Activated CD4-positive, alpha-beta T cell treated with anti-CD3 and anti-CD28 coated beads, Interleukin-2, amount 50 U/mL, for 1 hour (primary cell): ENCODE data around the gene TMEM163.

Source experiments
- DNase-seq: peaks from one replicate; pipeline ENCODE4 v3.0.0-alpha.2; 2020

The TMEM163 gene

DNA sequence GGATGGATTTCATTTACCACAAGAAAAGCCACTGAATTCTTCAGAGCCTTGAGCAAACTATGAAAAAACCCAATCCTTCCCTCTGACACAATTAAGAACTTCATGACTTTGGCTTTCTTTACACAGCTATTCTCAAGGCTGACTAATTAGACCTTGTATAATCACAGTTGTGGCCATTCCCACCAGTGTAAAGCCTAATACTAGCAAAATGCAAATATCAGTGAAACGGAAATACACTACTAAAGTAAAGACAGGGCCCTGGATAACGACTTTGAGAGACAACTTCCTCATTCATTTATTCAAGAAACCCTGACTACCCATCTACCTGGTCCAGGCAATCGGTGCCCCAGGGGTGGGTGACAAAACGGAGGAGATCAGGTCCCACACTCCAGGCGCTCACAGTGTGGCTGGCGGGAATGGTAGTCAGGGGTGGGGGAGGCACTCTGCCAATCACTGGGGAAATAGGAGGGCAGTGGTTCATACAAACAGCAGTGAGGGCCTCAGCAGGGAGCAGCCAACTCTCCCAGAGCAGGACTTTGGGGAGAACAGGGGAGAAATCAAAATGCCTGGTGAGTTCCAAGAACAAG, 28.1 kb downstream of the TMEM163 start:
- no peak for DNase-seq

DNA sequence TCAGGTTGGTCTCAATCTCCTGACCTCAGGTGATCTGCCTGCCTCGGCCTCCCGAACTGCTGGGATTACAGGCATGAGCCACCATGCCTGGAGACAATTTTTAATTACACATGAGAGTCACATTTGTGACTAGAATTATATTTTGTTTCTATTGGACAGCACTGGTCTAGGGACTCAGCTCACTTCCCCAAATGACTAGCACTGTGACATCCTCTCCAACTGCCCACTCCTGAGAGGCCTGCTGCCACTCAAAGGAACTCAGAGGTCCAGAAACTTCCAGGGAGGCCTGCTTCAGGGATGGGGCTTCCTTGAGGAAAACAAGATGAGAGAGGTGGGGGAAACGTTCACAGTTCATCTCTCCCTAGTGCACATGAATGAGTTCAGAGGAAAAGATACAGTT, 29.5 kb downstream of the TMEM163 start:
- DNase-seq = no peak

DNA sequence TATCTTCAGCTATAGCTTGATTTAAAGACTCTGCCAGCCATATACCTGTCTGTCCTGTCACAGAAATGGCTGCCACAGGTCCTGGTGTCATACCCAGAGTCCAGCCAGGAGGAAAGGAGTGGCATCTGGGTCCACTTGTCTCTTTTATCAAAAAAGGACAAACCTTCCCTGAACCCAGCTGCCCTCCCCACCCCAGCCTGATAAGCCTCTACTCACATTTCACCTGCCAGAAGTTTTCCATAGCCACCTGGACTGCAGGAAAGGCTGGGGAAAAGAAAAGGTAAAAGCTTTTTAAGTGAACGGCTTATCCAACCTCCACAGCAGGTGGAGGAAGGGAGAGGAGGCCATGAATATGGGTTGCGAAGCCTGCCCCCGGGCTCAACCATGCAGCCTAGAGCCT, 32.8 kb downstream of the TMEM163 start:
- no peak for DNase-seq

DNA sequence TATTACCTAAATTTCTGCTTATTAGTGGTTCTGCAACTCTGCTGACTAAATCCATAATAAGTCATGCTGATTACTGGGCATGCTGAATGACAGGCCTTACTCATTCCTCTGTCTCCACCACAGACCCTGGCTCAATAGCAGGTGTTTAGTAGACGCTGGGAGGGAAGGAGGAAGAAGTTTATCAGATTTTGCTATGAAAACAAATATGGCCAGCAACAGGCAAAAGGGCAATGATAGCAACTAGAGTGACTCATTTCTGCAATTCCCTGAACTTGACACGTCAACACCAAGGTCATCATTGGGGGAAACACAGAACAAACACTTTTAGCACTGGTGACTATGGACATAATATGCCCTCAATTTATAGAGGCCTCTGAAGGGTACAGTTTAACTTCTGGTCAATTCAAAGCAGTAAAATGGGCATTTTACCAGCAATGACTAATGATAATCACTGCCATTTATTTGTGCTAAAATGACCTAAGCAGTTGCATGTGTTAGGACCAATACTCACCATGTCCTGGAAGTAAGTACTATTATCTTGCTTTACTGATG, 35.2 kb downstream of the TMEM163 start:
- no peak for DNase-seq

DNA sequence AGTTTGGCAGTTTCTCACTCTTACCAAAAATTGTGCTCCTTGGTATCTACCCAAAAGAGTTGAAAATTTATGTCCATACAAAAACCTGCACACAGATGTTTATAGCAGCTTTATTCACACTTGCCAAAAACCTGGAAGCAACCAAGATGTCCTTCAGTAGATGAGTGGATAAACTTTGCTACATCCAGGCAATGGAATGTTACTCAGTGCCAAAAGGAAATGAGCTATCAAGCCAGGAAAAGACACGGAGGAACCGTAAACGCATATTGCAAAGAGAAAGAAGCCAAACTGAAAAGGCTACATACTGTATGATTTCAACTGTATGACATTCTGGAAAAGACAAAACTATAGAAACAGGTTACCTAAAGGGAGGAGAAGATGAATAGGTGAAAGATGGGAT, 36.1 kb downstream of the TMEM163 start:
- no peak for DNase-seq

DNA sequence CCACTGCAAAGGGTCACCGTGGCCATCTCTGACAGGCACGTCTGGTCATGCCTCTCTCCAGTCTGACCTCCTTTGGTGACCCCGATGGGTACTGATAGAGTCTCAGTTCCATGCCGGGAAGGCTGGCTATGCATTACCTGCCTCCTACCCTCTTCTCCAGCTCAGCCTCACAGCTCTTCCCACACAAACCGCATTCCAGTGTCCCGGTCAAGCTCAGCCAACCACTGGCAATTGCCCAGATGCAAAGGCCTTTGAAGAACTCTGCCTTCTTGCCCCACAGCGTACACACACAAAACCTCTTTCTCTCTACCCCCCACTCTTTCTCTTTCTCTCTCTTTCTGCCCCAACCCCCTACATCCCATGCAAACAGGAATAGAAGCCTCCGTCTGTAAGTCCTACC, 37.6 kb downstream of the TMEM163 start:
- DNase-seq = no peak

GRCh38 chr2:134679745-134680144, 39.1 kb downstream of the TMEM163 start:
- DNase-seq = peak; percentile 28

DNA sequence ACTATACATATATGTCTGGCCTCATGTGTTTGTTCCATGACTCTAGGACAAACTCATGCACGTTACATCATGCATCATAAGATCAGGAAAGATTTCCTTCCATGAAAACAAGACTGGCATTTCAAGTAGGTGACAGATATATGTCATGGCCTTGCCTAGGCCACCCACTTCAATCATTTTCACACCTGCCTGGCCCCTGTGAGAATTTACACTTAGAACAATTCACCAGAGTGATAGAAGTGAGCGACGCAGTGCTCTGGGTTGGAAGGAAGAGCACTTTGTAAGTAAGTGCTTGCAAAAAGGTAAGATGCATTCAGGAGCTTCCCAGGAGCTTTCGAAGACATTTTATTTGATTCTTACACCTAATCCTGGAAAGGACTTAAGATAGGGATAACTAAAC, 39.5 kb downstream of the TMEM163 start:
- DNase-seq = no peak

GRCh38 chr2:134677856-134678756, 40.7 kb downstream of the TMEM163 start:
- DNase-seq = no peak

GRCh38 chr2:134676960-134677359, 41.8 kb downstream of the TMEM163 start:
- DNase-seq = no peak

DNA sequence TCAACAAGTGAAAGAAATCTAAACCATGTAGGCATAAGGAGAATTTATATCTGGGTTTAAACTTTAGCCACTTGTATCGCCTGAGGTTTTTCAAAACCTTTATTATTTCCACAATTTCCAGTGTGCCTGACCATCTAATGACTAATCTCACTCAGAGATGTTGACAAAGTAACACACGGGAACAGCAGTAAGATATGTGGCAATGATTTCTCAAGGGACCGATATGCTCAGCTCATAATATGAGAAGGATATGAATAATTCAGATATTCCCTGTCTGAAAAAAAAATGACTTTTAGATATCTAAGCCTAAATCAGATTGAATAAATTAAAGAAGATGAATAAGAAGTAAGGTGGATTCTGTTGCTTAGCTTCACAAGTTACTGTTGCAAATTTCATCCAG, 43.5 kb downstream of the TMEM163 start:
- no peak for DNase-seq

GRCh38 chr2:134674687-134675086, 44.1 kb downstream of the TMEM163 start:
- DNase-seq = no peak

- DNase-seq = no peak
These were observed 47.3 kb downstream of the TMEM163 start for GRCh38 chr2:134671513-134671912.

DNA sequence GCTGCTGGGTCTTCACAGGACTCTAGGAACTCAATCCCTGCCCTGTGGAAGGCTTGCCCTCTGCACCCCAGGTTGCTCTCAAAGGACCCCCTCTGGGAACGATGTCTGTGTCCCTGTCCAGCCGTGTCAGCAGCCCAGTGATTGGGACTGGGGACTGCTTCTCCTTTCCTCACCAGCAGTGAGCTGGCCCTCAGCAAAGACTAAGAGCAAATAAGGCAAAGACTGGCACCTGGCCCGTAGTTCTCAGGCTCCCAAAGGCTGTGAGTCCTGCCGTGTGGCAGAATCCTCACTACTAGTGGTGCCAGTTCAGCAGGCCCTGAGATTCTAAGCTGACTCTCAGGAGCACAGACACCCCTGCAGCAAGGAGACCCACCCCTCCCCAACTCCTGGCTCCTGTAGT, 47.8 kb downstream of the TMEM163 start:
- DNase-seq = no peak

DNA sequence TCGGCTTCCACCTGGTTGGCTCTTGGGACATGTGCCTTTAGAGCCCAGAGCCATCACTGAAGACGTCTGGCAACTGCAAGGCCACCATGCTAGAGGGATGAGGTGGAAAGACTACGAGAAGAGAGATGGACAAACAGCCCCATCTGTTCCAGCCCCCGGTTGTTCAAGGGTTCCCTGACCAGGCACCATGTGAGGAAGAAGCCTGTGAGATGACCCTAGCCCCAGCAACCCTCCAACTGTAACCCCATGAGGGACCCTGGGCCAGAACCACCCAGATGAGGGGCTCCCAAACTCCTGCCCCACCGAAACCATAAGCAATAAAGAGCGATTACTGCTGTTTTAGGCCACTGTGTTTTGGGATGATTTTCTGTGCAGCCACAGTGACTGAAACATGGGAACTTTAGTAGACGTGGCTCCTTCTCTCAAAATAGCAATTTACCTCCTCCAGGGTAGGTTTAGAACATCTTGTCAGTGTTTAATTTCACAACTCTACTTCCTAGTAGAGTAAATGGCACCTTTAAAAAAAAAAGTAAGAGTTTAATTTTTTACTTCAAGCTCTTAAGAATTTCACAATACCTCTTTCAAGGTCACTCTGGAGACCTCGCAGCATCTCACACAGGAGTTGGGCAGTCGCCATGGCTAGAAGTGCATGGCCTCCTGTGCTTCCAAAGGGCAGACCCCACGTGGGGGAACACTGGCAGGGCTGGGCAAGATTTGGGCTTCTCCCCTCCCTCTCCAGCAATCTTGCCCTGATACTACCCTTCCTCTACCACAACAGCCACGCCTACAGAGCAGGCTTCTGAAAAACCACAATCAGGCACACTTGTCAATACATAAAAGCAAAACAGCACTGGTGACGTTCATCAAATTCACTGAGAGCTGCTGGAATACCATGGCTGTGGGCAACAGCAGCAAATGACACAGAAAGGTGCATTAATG, 48.8 kb downstream of the TMEM163 start:
- DNase-seq = peak; percentile 60

- peak; percentile 76 for DNase-seq
These were observed 50.0 kb downstream of the TMEM163 start for GRCh38 chr2:134668821-134669220.

- no peak for DNase-seq
These were observed 51.3 kb downstream of the TMEM163 start for GRCh38 chr2:134667541-134667940.

GRCh38 chr2:134667081-134667480, 51.7 kb downstream of the TMEM163 start:
- no peak for DNase-seq

GRCh38 chr2:134665727-134666506, 52.9 kb downstream of the TMEM163 start:
- DNase-seq = no peak

GRCh38 chr2:134663451-134664450, 55.0 kb downstream of the TMEM163 start:
- no peak for DNase-seq

DNA sequence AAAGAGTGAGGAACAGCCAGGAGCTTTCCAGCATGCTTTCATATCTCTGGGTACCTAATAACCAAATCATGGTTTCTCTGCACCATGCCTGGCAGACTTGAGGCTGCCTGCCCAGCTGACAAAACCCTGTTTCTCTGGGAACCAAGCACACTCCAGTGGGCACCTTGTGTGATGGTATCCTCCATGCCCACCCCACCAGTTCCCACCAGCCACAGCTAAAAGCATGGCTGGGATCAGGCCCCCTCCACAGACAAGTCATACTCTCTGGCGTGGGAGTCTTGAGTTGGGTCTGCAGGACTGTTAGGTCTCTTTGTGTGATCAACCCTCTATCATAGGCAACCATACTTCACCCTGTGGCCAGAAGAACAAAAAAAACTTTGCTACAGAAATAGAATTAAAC, 56.0 kb downstream of the TMEM163 start:
- DNase-seq = no peak
